Glutamatergic neuron (in vitro differentiated cells): ENCODE results near the gene TGFB1. TPM values are rescaled to one million over a fixed set of nuclear protein-coding genes. Genes with fewer than 3 reads are reported as not detected.

Experiments used
- DNase-seq: peaks from one replicate; pipeline ENCODE4 v3.0.0; 2022
- H3K27ac Mint-ChIP-seq: one replicate; pipeline ENCODE4 v1.8.0; 2020; ENCODE audit warnings: mild to moderate bottlenecking, mixed read lengths, inconsistent platforms; ENCODE audit not compliant: unreplicated experiment
- H3K27me3 Mint-ChIP-seq: one replicate; pipeline ENCODE4 v1.8.0; 2020; ENCODE audit warnings: mild to moderate bottlenecking, moderate library complexity, mixed read lengths, inconsistent platforms; ENCODE audit not compliant: unreplicated experiment
- H3K36me3 Mint-ChIP-seq: one replicate; pipeline ENCODE4 v1.8.0; 2020; ENCODE audit warnings: mild to moderate bottlenecking, mixed read lengths, inconsistent platforms; ENCODE audit not compliant: unreplicated experiment
- H3K4me1 Mint-ChIP-seq: one replicate; pipeline ENCODE4 v1.8.0; 2020; ENCODE audit warnings: mild to moderate bottlenecking, low read depth, mixed read lengths, inconsistent platforms; ENCODE audit not compliant: unreplicated experiment
- H3K4me3 Mint-ChIP-seq: one replicate; pipeline ENCODE4 v1.8.0; 2020; ENCODE audit warnings: mild to moderate bottlenecking, mixed read lengths, inconsistent platforms; ENCODE audit not compliant: unreplicated experiment
- H3K9me3 Mint-ChIP-seq: one replicate; pipeline ENCODE4 v1.8.0; 2020; ENCODE audit warnings: mild to moderate bottlenecking, moderate library complexity, mixed read lengths, inconsistent platforms; ENCODE audit not compliant: unreplicated experiment
- total RNA-seq: library from RNA; stranded (reverse); fragmentation: NEBNext Ultra II Directional; extraction: Animal tissue kit (Norgen Biotek cat#: 25700); gene quantifications from one replicate; pipeline ENCODE4 v1.2.1, GENCODE V29; 2021; ENCODE audit not compliant: unreplicated experiment
- TF ChIP-seq, protein P1 (sequence below): fragments of 200-600 bp; sonication (generic); IDR thresholded peaks from one replicate; pipeline ENCODE4 v1.5.0; 2021; ENCODE audit not compliant: partially characterized antibody, unreplicated experiment

Gene TGFB1
- total RNA-seq, 1 donor from 2014 or later: 26.0 TPM

DNA sequence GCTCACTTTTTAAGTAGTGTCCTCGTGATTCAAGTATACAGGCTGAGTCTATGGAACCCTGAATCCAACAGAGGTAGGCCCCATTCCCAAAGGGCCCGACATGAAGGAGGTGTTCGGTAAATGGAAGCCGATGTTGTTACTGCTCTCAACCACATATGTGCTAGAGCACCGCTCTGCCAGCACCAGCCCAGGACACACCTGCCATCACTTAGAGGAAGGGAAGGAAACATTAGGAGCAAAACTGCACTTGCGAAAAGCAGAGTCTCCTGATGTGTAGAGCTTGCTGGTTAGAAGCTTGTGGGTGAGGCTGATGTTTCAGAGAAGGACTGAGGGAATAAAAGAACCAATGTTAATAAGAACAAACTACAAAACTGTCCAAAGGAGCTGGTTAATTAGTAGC is 53.2 kb downstream of the TGFB1 start:
- peaks cover 3% of the 10 kb centered on the region for H3K9me3 Mint-ChIP-seq
- peaks cover 5% of the 10 kb centered on the region for H3K27me3 Mint-ChIP-seq
- peaks cover 5% of the 10 kb centered on the region for H3K36me3 Mint-ChIP-seq
- DNase-seq: no peak
- no peak overlapping the region for H3K27ac Mint-ChIP-seq
- H3K4me3 Mint-ChIP-seq: no peak overlapping the region
- TF ChIP-seq, protein P1, sequence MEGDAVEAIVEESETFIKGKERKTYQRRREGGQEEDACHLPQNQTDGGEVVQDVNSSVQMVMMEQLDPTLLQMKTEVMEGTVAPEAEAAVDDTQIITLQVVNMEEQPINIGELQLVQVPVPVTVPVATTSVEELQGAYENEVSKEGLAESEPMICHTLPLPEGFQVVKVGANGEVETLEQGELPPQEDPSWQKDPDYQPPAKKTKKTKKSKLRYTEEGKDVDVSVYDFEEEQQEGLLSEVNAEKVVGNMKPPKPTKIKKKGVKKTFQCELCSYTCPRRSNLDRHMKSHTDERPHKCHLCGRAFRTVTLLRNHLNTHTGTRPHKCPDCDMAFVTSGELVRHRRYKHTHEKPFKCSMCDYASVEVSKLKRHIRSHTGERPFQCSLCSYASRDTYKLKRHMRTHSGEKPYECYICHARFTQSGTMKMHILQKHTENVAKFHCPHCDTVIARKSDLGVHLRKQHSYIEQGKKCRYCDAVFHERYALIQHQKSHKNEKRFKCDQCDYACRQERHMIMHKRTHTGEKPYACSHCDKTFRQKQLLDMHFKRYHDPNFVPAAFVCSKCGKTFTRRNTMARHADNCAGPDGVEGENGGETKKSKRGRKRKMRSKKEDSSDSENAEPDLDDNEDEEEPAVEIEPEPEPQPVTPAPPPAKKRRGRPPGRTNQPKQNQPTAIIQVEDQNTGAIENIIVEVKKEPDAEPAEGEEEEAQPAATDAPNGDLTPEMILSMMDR: no peak
- peaks cover 11% of the 10 kb centered on the region for H3K4me1 Mint-ChIP-seq

DNA sequence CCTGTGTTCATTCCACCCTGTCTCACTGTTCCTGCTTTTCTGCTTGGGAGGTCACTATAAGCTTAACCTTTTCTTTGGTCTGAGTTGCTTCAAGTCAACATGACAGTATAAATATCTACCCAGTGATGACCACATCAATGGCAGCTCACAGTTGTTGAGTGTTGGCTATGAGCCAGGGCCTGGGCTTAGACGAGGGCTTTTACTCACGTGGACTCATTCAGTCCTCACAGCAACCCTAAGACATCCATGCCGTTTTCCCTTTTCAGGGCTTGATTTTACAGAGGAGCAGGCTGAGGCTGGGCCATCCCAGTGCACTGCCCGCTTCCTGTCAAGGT is 54.0 kb downstream of the TGFB1 start:
- Mint-ChIP-seq H3K4me1 (peaks cover 11% of the 10 kb centered on the region), H3K27me3 (peaks cover 5% of the 10 kb centered on the region), H3K9me3 (peaks cover 1% of the 10 kb centered on the region), H3K36me3 (peaks cover 5% of the 10 kb centered on the region), H3K27ac (no peak overlapping the region), H3K4me3 (no peak overlapping the region)
- no peak for DNase-seq
- TF ChIP-seq, protein P1: no peak

DNA sequence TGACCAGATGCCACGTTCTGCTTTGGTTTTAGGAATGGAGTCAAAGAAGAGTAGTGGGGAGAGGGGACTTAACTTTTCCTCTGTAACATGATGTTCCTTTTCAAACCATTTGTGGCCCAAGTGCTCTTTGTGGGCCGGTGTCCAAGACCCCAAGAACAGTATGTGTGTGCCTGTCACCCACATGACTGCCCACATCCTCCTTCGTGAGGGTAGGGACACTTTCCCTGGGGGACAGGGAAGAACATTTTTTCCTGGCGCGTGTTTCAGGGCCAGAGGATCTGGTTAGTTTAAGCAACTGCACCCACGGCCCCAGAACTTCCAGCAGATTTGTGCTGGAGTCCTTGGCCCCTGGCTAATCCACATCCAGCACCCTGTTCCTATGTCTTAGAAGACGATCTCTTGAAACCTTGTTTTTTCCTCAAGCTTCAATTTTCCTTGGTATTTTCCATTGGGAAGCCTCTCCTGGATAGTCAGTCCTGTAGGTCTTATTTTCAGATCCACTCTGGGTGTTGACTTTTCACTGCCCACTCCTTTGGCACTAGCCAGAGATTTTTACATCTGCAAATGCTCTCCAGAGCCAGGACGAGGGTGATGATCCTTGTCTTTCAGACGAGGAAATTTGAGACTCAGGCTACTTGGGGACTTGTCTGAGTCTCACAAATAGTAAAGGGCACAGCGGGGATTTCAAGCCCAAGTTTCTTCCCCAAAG is 54.5 kb downstream of the TGFB1 start:
- H3K4me1 Mint-ChIP-seq: peaks cover 11% of the 10 kb centered on the region

DNA sequence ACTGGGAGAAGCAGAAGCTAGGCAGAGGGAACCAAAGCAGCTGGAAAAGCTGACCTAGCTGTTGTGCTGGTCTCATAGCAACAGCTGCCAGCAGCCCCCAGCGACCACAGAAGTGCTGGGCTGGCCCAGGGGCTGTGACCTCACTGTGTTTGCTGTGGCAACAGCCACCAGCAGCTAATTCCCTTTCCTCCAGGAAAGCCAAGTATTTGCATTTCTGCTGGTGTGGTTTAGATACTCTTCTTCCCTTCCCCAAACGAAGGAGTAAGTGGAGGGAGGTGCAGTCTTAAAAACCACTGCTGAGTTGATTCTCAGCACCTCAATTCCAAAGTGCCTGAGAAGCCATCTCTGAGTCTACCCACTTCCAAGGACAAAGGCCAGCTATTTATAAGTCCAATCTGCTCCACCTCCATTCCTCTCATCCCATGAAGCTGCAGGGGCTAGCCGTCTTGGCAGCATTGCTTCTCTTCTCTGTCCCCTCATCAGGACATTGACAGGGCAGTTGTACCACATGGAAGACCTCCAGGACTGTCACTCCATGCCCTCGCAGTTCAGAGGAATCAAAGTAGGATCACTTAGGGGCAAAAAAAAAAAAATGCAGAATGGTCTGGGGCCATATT is 55.3 kb downstream of the TGFB1 start:
- peaks cover 5% of the 10 kb centered on the region for H3K36me3 Mint-ChIP-seq

More for the DNA sequence above, 54.5 kb downstream of the TGFB1 start:
- no peak for DNase-seq
- TF ChIP-seq, protein P1: no peak
- H3K4me3 Mint-ChIP-seq: no peak overlapping the region
- no peak overlapping the region for H3K27ac Mint-ChIP-seq
- peaks cover 3% of the 10 kb centered on the region for H3K27me3 Mint-ChIP-seq
- peaks cover 5% of the 10 kb centered on the region for H3K36me3 Mint-ChIP-seq
- H3K9me3 Mint-ChIP-seq: peaks cover 5% of the 10 kb centered on the region

More for the DNA sequence above, 55.3 kb downstream of the TGFB1 start:
- Mint-ChIP-seq H3K27me3 (no peaks in the 10 kb centered on the region), H3K4me1 (peaks cover 11% of the 10 kb centered on the region), H3K4me3 (peak overlapping the region; percentile 18), H3K9me3 (peaks cover 5% of the 10 kb centered on the region), H3K27ac (peak overlapping the region; percentile 90)
- TF ChIP-seq, protein P1: no peak
- peak; percentile 61 for DNase-seq
